COLO668 (cell line): ENCODE data around the gene HSPH1.

Source experiments
- DNase-seq: peaks from one replicate; lab custom pipeline; 2025; ENCODE audit not compliant: unreplicated experiment; lab: John Stamatoyannopoulos, UW

HSPH1 gene

DNA sequence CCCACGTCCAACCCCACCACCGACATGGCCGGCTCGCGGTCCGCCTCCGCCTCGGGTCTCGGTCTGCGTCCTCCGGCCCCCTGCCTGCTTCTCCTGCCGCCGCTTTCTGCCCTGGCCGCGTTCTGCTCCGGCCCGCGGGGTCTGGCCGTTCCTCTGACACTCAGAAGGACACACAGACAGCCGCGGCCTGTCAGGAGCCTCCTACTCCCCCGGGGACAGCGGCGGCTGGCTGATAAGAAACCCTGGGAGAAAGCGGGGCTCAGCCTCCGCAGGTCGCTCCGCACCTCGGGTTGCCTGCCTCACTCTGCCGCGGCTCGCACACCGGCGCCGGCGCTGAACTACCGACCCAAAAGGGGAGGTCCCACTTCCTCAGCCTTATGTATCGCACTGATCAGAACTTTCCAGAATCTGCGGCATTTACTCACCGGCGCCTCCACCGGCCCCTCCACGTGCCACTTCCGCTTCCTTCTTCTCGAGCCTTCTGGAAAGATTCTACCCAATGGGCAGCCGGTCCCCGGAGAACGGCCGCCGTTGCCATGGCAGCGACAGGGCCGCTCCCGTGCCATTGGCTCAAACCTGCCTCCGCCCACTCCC, at the start of gene HSPH1:
Gene HSPH1, minus strand, starts transcription at position 348 of the 594 bp plus-strand sequence. Its CDS starts 322 bp downstream, at position 26.
- peak; percentile 100 for DNase-seq

- no peak for DNase-seq
Observed at GRCh38 chr13:31209841-31210210, 48.1 kb upstream of the HSPH1 start.

DNA sequence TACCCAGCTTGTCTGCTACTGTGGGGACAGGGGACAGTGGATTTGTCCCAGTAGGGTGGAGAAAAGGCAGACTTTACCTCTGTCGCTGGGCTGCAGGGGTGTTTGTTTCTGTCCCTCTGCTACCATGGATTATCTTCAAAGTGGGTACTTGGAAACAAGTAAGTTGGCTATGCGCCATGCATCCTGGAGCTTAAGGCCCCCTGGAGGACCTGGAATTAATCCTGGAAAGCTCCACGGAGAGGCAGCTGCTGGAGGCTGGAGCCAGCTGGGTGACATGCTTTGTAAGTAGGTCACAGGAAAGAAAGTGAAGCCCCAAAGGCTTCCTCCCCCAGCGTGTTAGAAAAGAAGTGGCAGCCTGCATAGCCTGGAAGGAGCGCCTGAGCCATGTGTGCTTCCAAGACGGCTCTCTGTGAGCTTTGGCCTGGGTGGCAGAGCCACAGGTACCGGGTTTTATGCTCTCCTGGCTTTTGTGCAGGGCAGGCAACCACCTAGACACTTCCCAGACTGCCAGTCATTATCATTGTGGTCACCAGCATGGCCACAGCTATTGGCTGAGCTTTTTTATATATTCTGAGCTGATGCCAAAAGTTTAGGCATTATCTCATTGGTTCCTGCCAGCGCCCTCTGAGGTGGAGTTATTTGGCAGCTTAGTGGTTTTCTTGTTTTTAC, 47.6 kb upstream of the HSPH1 start:
- DNase-seq: no peak

GRCh38 chr13:31208559-31209122, 46.9 kb upstream of the HSPH1 start:
- DNase-seq: no peak

- DNase-seq: no peak
Observed at GRCh38 chr13:31207661-31208552, 46.2 kb upstream of the HSPH1 start.

DNA sequence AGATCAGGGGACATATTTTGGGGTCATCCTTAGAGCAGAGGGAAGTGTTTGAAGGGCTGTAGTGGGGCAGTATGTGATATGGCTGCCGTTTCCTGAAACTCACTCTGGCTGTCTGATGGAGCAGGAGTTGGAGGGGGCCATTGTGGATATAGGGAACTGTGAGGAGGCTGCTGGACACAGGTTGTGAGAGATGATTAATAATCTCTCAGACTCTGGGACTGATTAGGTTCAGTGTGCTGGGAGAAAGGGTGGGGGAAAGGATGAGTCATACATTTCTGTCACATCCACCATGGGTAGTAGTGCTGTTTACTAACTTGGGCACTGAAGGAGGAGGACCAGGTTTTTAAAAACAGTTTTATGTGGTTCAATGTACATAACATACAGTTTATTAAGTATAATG, 42.9 kb upstream of the HSPH1 start:
- DNase-seq: no peak

DNA sequence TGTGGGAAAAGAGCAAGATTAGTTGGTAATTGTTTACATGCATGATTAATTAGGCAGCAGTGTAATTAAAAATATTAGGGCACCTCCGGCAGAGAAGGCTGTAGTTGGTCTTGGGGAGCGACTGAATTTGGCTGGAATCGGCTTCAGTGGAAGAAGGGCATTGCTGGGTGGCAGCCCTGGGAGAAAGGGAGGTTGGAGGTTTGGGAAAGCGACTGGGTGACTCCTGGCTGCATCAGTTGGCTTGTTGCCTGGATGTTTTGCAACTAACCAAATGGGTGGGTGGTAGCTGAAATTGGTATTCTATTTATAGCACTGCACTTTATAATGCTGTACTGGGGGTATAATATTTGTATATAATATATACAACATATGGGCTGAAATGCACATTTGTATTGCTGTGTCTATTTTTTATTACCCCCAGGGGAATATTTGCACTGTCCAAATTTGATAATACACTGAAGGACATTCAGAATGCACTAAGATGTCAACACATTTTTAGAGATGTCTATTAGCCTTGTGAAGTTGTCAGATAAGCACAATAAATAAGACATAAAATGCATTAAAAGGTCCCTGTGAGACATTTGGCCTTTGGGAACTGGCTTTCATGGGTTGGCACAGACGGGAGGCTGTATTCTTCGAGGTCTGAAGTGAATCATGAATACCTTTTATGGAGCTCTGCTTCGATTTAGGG, 39.8 kb upstream of the HSPH1 start:
- DNase-seq: no peak

DNA sequence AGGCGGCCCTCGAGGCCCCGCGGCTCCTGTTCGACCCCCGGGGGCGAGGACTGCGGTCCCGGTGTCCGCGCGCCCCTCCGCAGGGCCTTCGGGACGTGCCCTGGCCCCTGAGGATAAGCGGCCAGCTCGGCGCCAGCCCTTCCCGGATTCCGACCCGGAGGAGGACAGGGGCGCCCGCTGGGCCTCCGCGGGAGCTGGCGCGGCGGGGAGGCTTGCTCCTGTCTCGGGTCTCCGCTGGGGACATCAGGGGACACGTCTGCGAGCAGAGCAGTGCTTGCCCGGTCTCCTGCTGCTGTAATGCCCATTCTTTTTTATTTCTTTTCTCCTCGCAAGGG, 38.9 kb upstream of the HSPH1 start:
- peak; percentile 89 for DNase-seq

- DNase-seq: peak; percentile 94
Observed at GRCh38 chr13:31199849-31200636, 38.3 kb upstream of the HSPH1 start, which contains the start of gene B3GLCT. Gene B3GLCT (plus strand): TSS chr13:31199975. CDS start chr13:31200085, 110 bp downstream.

DNA sequence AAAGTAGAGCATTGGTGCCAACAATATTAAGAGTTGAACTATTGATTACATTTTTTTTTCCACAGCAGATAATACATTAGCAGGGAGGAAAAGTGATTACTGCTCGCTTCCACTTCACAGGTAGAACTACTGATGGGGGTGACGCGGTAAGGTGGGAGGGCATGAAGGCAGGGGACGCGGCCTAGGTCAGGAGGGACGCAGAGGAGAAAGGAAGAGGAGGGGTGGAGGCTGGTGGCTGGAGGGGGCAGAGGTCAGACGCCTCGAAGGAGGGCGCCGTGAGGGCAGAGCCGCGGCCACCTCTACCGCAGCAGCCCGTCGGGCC, 37.8 kb upstream of the HSPH1 start:
- DNase-seq: no peak

DNA sequence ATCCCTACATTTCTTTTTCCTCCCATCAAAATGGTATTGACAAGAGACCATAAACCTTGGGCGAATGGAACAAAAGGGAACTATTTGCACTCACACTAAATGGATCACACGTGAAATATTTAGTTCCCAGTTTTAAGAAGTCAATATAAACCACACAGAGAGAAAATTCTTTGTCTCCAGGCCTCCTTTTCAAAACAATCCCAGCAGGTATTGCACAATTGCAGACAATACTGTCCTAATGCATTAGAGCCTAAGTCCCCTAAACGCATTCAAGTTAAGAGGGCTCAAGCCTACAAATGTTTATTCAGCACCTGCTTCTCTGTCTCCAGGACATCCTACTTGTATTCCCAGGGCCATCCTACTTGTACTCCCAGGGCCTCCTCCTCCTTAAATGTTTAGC, 36.8 kb upstream of the HSPH1 start:
- DNase-seq: no peak

GRCh38 chr13:31196992-31197391, 35.3 kb upstream of the HSPH1 start:
- DNase-seq: no peak

DNA sequence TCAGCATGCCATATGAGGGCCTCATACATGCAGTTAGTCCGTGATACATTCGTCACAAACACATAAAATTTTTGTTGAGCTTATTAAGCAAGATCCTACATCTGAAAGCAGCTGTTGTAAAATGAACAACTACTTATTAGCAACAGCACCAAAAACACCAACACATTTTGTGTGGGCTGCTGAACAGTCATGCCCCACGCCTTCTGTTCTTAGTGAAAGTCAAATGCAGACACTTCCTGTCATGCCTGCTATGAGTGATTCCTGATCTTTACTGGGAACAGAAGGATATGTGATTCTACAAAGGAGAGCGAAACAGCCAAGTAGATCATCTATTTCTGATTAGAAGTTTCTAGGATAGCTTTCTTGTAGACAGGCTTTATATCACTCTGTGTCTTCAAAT, 33.9 kb upstream of the HSPH1 start:
- DNase-seq: no peak

DNA sequence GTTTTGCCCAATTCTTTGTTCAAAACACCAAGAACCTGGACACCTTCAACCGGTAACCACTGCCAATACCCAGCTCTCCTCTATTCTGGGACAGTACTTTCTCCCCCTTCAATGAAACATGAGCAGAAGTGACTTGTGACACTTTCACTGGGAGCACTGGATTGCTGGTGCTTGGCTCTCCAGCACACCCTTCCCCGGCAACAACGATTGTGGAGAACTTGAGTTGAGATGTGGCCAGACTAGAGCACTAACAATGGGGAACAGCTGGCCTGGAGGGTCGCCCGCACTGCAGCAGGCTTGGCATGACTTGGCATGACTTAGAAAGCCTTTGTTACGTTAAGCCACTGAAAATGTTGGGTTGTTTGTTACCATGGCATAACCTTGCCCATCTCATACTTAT, 30.6 kb upstream of the HSPH1 start:
- no peak for DNase-seq

DNA sequence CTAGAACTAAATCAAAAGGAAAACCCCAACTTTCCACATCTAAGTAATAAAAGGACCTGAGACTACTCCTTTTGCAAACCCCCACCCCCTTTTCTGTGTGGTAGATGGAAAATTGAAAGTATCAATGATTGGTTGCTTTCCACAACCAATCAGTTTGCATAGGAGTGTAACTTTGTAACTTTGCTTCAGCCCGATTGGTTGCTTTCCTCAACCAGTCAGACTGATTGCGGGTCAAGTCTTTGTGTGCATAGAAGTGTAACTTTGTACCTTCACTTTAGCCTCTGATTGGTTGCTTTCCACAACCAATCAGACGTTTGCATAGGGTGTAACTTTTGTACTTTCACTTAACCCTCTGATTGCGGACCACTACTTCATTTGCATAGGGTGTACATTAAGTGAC, 30.0 kb upstream of the HSPH1 start:
- no peak for DNase-seq

DNA sequence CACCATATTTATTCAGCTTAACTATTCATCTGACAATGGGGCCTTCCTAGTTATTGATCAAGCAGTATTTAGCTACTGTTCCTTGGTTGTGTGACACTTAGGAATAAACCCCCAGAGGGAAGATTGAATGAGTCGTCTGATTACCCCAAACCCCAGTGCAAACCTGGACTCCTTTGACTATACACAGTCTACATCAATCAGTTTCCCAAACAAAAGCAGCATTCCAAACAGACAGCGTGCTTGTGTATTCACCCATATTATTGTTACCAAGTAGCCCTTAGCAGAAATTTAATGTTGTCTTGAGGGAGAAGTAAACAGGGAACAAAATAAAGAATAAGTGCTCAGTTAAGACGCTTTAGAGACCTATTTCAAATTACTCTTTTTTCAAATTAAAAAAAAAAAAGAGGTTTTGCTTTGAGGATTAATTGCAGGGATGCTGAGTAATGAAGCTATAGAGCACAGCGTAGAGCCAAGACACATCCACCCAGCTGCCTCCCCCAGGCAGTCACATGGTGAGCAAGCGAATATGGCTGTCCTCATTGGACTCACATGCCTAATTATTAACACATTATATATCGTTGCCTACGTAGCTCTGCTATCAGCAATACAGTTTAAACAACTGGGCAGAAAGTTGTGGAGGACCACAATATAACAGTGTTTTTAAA, 23.4 kb upstream of the HSPH1 start:
- no peak for DNase-seq

GRCh38 chr13:31184451-31184850, 22.7 kb upstream of the HSPH1 start:
- no peak for DNase-seq

DNA sequence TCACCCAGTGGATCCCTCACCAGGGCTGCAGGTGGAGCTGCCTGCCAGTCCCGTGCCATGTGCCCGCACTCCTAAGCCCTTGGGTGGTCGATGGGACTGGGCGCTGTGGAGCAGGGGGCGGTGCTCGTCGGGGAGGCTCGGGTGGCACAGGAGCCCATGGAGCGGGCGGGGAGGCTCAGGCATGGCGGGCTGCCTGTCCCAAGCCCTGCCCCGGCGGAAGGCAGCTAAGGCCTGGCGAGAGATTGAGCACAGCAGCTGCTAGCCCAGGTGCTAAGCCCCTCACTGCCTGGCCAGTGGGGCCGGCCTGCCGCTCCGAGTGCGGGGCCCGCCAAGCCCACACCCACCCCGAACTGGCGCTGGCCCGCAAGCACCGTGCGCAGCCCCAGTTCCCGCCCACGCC, 21.3 kb upstream of the HSPH1 start:
- DNase-seq: no peak

DNA sequence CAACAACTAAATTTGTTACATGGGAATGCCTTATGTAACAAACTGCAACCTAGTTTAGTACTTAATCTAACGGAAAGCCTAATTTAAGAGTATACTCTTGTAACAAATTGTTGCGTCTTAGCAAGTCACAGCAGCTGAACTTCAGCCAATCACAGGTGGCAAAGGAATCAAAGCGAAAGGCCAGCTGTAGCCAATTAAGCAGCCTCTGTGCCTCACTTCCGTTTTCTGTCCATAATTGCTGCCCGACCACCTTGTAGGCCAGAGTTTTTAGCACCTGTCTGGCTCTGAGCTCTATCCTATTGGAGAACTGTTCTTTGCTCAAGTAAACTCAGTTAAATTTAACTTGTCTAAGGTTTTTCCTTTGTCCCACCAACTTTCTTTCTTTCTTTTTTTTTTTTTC, 18.1 kb upstream of the HSPH1 start:
- no peak for DNase-seq

DNA sequence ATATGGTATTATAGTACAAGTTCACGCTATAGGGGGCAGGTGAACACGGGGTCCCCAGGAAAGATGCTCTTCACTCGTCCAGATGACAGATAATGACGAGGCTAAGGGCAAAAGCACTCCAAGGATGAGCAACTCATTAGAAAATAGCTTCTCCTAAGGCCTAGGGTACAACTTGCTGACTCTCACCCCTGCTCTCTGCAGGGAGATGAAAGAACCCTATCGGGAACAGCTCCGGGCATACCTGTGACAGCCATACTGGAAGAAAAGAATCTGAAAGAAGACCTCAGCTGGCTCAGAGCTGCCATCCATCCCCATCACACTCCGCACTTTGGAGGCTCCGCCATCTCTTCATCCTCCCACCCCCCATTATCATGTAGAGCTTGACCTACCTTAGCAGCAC, 17.5 kb upstream of the HSPH1 start:
- no peak for DNase-seq
